Activated B cell treated with CpG ODN at 0.5 μM for 24 hours (primary cell): ENCODE data around the gene TCL1A. TPM values are rescaled to one million over a fixed set of nuclear protein-coding genes. Genes with fewer than 3 reads are reported as not detected.

Experiments
- ATAC-seq: fragments of 200-7000 bp; cut with Tn5 transposase; one replicate; pipeline ENCODE4 v1.10.0; 2021; ENCODE audit warnings: low read depth, mild to moderate bottlenecking, moderate library complexity
- CTCF ChIA-PET: fragments of 350-600 bp; sonication (Branson Sonifier 250); formaldehyde crosslinking; loops from one replicate; lab custom pipeline; 2021; ENCODE audit warnings: antibody characterized with exemption; lab: Charles Lee
- POLR2A ChIA-PET: fragments of 350-600 bp; sonication (Branson Sonifier 250); formaldehyde crosslinking; loops from one replicate; lab custom pipeline; 2021; ENCODE audit warnings: antibody characterized with exemption; lab: Charles Lee
- DNase-seq: peaks from one replicate; pipeline ENCODE4 v3.0.0; 2022
- H3K27ac Mint-ChIP-seq: one replicate; pipeline ENCODE4 v1.8.0; 2020; ENCODE audit warnings: mixed read lengths
- H3K27me3 Mint-ChIP-seq: one replicate; pipeline ENCODE4 v1.8.0; 2021; ENCODE audit warnings: mixed read lengths
- H3K36me3 Mint-ChIP-seq: one replicate; pipeline ENCODE4 v1.8.0; 2021; ENCODE audit warnings: low read depth, mixed read lengths
- H3K4me1 Mint-ChIP-seq: one replicate; pipeline ENCODE4 v1.8.0; 2021; ENCODE audit warnings: mixed read lengths
- H3K4me3 Mint-ChIP-seq: one replicate; pipeline ENCODE4 v1.8.0; 2020; ENCODE audit warnings: mild to moderate bottlenecking, mixed read lengths
- H3K9me3 Mint-ChIP-seq: one replicate; pipeline ENCODE4 v1.8.0; 2020; ENCODE audit warnings: mixed read lengths
- intact Hi-C: fragments of 100-400 bp; cut with micrococcal nuclease; formaldehyde crosslinking; loops from one replicate; pipeline ENCODE4 v1.15.1; 2024
- total RNA-seq: library from RNA; stranded (reverse); gene quantifications from 2 replicates; pipeline ENCODE4 v1.2.3, GENCODE V29; 2022
- TF ChIP-seq, protein P1 (sequence below): fragments of 200-600 bp; IDR thresholded peaks from one replicate; pipeline ENCODE4 v1.8.0; 2022; ENCODE audit warnings: antibody characterized with exemption, mild to moderate bottlenecking

The TCL1A gene
- total RNA-seq, 1 donor from 2014 or later, result 234 TPM

DNA sequence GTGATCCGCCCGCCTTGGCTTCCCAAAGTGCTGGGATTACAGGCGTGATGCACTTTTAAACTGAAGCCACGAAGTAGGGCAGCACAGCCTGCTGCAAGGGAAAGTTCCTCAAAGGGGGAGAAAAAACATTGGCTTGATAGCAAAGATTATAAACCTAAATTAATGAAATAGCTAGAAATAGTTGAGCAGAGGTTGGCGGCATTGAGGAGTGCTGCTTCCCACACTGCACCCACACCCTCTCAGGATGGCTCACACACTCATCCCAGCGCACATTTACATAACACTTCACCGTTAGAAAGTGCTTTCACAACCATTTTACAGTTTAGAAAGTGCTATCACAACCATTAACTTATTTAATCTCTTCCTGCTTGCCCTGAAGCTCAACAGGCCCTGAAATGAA lies 44.4 kb upstream of the TCL1A start:
- Mint-ChIP-seq H3K27ac (no peak overlapping the region), H3K9me3 (no peaks in the 10 kb centered on the region), H3K4me1 (peaks cover 3% of the 10 kb centered on the region), H3K4me3 (no peak overlapping the region), H3K27me3 (peaks cover 9% of the 10 kb centered on the region), H3K36me3 (peaks cover 10% of the 10 kb centered on the region)
- intact Hi-C loops, result no loop called here
- no peak for DNase-seq
- CTCF ChIA-PET, result no interaction called here
- no peak for ATAC-seq
- TF ChIP-seq, protein P1, sequence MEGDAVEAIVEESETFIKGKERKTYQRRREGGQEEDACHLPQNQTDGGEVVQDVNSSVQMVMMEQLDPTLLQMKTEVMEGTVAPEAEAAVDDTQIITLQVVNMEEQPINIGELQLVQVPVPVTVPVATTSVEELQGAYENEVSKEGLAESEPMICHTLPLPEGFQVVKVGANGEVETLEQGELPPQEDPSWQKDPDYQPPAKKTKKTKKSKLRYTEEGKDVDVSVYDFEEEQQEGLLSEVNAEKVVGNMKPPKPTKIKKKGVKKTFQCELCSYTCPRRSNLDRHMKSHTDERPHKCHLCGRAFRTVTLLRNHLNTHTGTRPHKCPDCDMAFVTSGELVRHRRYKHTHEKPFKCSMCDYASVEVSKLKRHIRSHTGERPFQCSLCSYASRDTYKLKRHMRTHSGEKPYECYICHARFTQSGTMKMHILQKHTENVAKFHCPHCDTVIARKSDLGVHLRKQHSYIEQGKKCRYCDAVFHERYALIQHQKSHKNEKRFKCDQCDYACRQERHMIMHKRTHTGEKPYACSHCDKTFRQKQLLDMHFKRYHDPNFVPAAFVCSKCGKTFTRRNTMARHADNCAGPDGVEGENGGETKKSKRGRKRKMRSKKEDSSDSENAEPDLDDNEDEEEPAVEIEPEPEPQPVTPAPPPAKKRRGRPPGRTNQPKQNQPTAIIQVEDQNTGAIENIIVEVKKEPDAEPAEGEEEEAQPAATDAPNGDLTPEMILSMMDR, result no peak
- POLR2A ChIA-PET, result no interaction called here

- Mint-ChIP-seq H3K4me3 (no peak overlapping the region), H3K4me1 (peaks cover 3% of the 10 kb centered on the region), H3K27ac (no peak overlapping the region), H3K27me3 (peaks cover 9% of the 10 kb centered on the region), H3K36me3 (peaks cover 10% of the 10 kb centered on the region), H3K9me3 (no peaks in the 10 kb centered on the region)
- TF ChIP-seq, protein P1, result no peak
- intact Hi-C loops, result no loop called here
- CTCF ChIA-PET, result no interaction called here
- no peak for DNase-seq
- POLR2A ChIA-PET, result no interaction called here
- no peak for ATAC-seq
These were observed 42.8 kb upstream of the TCL1A start for GRCh38 chr14:95756751-95757150.

GRCh38 chr14:95756127-95756526 lies 42.2 kb upstream of the TCL1A start:
- intact Hi-C loops, result no loop called here
- DNase-seq (no peak), ATAC-seq (no peak)
- Mint-ChIP-seq H3K4me3 (no peak overlapping the region), H3K9me3 (no peaks in the 10 kb centered on the region), H3K27ac (no peak overlapping the region), H3K27me3 (peaks cover 6% of the 10 kb centered on the region), H3K36me3 (peaks cover 10% of the 10 kb centered on the region), H3K4me1 (peaks cover 3% of the 10 kb centered on the region)
- TF ChIP-seq, protein P1, result no peak
- CTCF ChIA-PET, result no interaction called here
- POLR2A ChIA-PET, result no interaction called here

GRCh38 chr14:95741781-95742180 lies 27.9 kb upstream of the TCL1A start:
- H3K9me3 Mint-ChIP-seq, result peaks cover 5% of the 10 kb centered on the region
- peaks cover 9% of the 10 kb centered on the region for H3K36me3 Mint-ChIP-seq
- DNase-seq (no peak), ATAC-seq (no peak)
- H3K27me3 Mint-ChIP-seq, result no peaks in the 10 kb centered on the region
- intact Hi-C loops, result no loop called here
- ChIA-PET POLR2A (no interaction called here), CTCF (no interaction called here)
- peaks cover 24% of the 10 kb centered on the region for H3K4me1 Mint-ChIP-seq
- no peak overlapping the region for H3K4me3 Mint-ChIP-seq
- TF ChIP-seq, protein P1, result no peak
- no peak overlapping the region for H3K27ac Mint-ChIP-seq

GRCh38 chr14:95741038-95741490 lies 27.1 kb upstream of the TCL1A start:
- no peak for ATAC-seq
- H3K27ac Mint-ChIP-seq, result peak overlapping the region; percentile 42
- CTCF ChIA-PET, result interaction anchor here (1.2 kb wide), 1 partner anchor 33 kb away, joined by 3 read pairs; no protein-coding TSS in a partner anchor
- no peak overlapping the region for H3K4me3 Mint-ChIP-seq
- peaks cover 5% of the 10 kb centered on the region for H3K9me3 Mint-ChIP-seq
- TF ChIP-seq, protein P1, result no peak
- intact Hi-C loops, result no loop called here
- H3K27me3 Mint-ChIP-seq, result no peaks in the 10 kb centered on the region
- peaks cover 31% of the 10 kb centered on the region for H3K4me1 Mint-ChIP-seq
- POLR2A ChIA-PET, result interaction anchor here (0.6 kb wide), 1 partner anchor 25 kb away, joined by 3 read pairs; no protein-coding TSS in a partner anchor
- no peak for DNase-seq
- peaks cover 9% of the 10 kb centered on the region for H3K36me3 Mint-ChIP-seq
